Panc1 (cell line): ENCODE data around the gene CASP4.

ENCODE experiments used
- POLR2AphosphoS5 ChIP-seq: IDR thresholded peaks from 2 replicates; pipeline ENCODE4 v1.6.1; 2012; ENCODE audit warnings: mild to moderate bottlenecking, low read depth, low read length, moderate library complexity
- SIN3A ChIP-seq: IDR thresholded peaks from 2 replicates; pipeline ENCODE4 v1.6.1; 2012; ENCODE audit warnings: low read depth, mild to moderate bottlenecking, low read length, moderate library complexity, borderline replicate concordance; ENCODE audit not compliant: insufficient read depth
- TF ChIP-seq, protein P1 (sequence below): fragments of 450-650 bp; IDR thresholded peaks from 2 replicates; pipeline ENCODE4 v1.5.1; 2017; ENCODE audit warnings: mild to moderate bottlenecking
- TF ChIP-seq, protein P2 (sequence below), 2 experiments: IDR thresholded peaks; 2 replicates each; pipeline ENCODE4 v1.6.1; 2011 to 2012; ENCODE audit warnings: low read depth in 2 of 2, control low read depth in 1 of 2, low read length in 1 of 2, mild to moderate bottlenecking in 1 of 2, moderate library complexity in 1 of 2; ENCODE audit not compliant: insufficient read depth in 1 of 2

GRCh38 chr11:105003151-105003550 is 34.8 kb upstream of the CASP4 start:
- TF ChIP-seq, protein P1, sequence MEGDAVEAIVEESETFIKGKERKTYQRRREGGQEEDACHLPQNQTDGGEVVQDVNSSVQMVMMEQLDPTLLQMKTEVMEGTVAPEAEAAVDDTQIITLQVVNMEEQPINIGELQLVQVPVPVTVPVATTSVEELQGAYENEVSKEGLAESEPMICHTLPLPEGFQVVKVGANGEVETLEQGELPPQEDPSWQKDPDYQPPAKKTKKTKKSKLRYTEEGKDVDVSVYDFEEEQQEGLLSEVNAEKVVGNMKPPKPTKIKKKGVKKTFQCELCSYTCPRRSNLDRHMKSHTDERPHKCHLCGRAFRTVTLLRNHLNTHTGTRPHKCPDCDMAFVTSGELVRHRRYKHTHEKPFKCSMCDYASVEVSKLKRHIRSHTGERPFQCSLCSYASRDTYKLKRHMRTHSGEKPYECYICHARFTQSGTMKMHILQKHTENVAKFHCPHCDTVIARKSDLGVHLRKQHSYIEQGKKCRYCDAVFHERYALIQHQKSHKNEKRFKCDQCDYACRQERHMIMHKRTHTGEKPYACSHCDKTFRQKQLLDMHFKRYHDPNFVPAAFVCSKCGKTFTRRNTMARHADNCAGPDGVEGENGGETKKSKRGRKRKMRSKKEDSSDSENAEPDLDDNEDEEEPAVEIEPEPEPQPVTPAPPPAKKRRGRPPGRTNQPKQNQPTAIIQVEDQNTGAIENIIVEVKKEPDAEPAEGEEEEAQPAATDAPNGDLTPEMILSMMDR: no peak
- TF ChIP-seq, protein P2, sequence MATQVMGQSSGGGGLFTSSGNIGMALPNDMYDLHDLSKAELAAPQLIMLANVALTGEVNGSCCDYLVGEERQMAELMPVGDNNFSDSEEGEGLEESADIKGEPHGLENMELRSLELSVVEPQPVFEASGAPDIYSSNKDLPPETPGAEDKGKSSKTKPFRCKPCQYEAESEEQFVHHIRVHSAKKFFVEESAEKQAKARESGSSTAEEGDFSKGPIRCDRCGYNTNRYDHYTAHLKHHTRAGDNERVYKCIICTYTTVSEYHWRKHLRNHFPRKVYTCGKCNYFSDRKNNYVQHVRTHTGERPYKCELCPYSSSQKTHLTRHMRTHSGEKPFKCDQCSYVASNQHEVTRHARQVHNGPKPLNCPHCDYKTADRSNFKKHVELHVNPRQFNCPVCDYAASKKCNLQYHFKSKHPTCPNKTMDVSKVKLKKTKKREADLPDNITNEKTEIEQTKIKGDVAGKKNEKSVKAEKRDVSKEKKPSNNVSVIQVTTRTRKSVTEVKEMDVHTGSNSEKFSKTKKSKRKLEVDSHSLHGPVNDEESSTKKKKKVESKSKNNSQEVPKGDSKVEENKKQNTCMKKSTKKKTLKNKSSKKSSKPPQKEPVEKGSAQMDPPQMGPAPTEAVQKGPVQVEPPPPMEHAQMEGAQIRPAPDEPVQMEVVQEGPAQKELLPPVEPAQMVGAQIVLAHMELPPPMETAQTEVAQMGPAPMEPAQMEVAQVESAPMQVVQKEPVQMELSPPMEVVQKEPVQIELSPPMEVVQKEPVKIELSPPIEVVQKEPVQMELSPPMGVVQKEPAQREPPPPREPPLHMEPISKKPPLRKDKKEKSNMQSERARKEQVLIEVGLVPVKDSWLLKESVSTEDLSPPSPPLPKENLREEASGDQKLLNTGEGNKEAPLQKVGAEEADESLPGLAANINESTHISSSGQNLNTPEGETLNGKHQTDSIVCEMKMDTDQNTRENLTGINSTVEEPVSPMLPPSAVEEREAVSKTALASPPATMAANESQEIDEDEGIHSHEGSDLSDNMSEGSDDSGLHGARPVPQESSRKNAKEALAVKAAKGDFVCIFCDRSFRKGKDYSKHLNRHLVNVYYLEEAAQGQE (IDR thresholded peaks at IDR 0.05; ENCODE audit: insufficient read depth in 1 of 2, low read depth in 2 of 2, low read length in 1 of 2): no peak
- no peak for TF ChIP-seq POLR2AphosphoS5
- no peak for TF ChIP-seq SIN3A
